Stomach (tissue), 9 donors: ENCODE results near the gene NCK2. TPM values are rescaled to one million over a fixed set of nuclear protein-coding genes. Genes with fewer than 3 reads are reported as not detected.

ENCODE experiments used
- DNase-seq, 2 donors: peaks; one replicate each; pipeline versions ENCODE4 v3.0.0 to v3.0.0-alpha.2; 2013 to 2019
- H3K27ac ChIP-seq, 5 donors: fragments of 200-600 bp in 4 of 5; sonication (generic) in 4 of 5; one replicate each; pipeline ENCODE4 v1.5.1; 2013 to 2019; ENCODE audit warnings: mild to moderate bottlenecking in 1 of 5, moderate library complexity in 1 of 5
- H3K27me3 ChIP-seq, 3 donors: fragments of 200-600 bp; sonication (generic); one replicate each; pipeline ENCODE4 v1.5.1; 2017 to 2019; ENCODE audit warnings: mixed run types in 1 of 3
- H3K36me3 ChIP-seq, 4 donors: fragments of 200-600 bp; sonication (generic); 1 replicate in 3 of 4; 2 replicates in 1 of 4; pipeline ENCODE4 v1.5.1; 2016 to 2019
- H3K4me1 ChIP-seq, 4 donors: fragments of 200-600 bp; sonication (generic); one replicate each; pipeline ENCODE4 v1.5.1; 2016 to 2019
- H3K4me3 ChIP-seq, 4 donors: fragments of 200-600 bp; sonication (generic) in 3 of 4; one replicate each; pipeline ENCODE4 v1.5.1; 2016 to 2019; ENCODE audit warnings: mild to moderate bottlenecking in 1 of 4
- H3K9me3 ChIP-seq, 4 donors: fragments of 200-600 bp; sonication (generic); one replicate each; pipeline ENCODE4 v1.5.1; 2016 to 2019
- EP300 ChIP-seq: sonication (generic); formaldehyde crosslinking; IDR thresholded peaks from one replicate; pipeline ENCODE4 v1.6.1; 2017; ENCODE audit warnings: antibody characterized with exemption
- POLR2A ChIP-seq, 4 donors: fragments of 450-650 bp; IDR thresholded peaks; one replicate each; pipeline ENCODE4 v1.6.1; 2016; ENCODE audit warnings: antibody characterized with exemption in 4 of 4, control low read depth in 2 of 4, mild to moderate bottlenecking in 1 of 4, moderate library complexity in 1 of 4
- POLR2AphosphoS5 ChIP-seq, 3 donors: sonication (generic); formaldehyde crosslinking; IDR thresholded peaks; one replicate each; pipeline ENCODE4 v1.6.1; 2016; ENCODE audit warnings: antibody characterized with exemption in 3 of 3
- WGBS, 5 donors: extraction: QIAGEN DNeasy Blood & Tissue Kit in 3 of 5; methylation state at CpG; one replicate each; pipeline versions ENCODE4 v1.1.5 to v1.1.7; 2013 to 2018; 5-methylcytosine and 5-hydroxymethylcytosine counted together
- intact Hi-C: fragments of 100-400 bp; cut with DNase I; formaldehyde crosslinking; loops from one replicate; pipeline ENCODE4 v1.15.1; 2023; ENCODE audit warnings: low total_unique reads
- polyA plus RNA-seq, 3 donors: library from polyadenylated mRNA; stranded (reverse); fragments of 200-250 nt; gene quantifications; one replicate each; pipeline ENCODE4 v1.2.3, GENCODE V29; 2013
- total RNA-seq, 5 donors: library from RNA; depleted of rRNA; stranded (reverse); fragments of >200 nt; gene quantifications; one replicate each; pipeline versions ENCODE4 v1.1.0 to v1.2.3, GENCODE V29; 2014 to 2016
- TF ChIP-seq, protein P1 (sequence below), 7 experiments: fragments of 450-650 bp in 4 of 7; fragments of 200-600 bp in 3 of 7; sonication (generic) in 3 of 7; IDR thresholded peaks; one replicate each; pipeline ENCODE4 v1.5.1; 2016 to 2019; ENCODE audit warnings: antibody characterized with exemption in 7 of 7, control low read depth in 2 of 7, mild to moderate bottlenecking in 1 of 7
- donor health status: healthy with polysubstance abuse.
- donor health status: Bipolar disorder and iron deficiency.
- donor health status: healthy.

NCK2 gene
- total and polyA plus RNA-seq, 8 donors = 23.1 to 88.9 (median 42.6) TPM

DNA sequence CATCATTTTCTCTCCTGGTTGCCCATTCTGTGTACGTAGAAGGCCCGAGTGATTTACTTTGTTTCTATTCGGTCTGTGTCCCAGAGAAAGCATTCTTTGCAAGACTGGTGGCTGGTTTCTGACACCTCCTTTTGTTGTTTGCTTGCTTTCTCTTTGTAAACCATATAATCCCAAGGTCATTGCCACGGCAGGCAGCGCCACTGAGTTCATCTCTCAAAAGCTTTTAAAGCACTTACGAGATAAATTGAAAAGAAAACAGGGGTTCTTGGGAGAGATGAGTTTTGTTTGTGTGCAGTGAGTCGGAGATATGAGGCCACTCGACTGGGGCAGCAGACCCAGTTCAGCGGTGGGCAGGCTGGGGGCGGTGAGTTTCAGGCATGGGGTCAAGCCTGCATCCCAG is 137.6 kb downstream of the NCK2 start:
- WGBS, 5 donors = 71 to 78% (median 71%) methylated on average over 10 of the region's 10 CpGs
- H3K4me1 ChIP-seq = peaks cover 19 to 68% (median 55%) of the 10 kb centered on the region in 4 donors

DNA sequence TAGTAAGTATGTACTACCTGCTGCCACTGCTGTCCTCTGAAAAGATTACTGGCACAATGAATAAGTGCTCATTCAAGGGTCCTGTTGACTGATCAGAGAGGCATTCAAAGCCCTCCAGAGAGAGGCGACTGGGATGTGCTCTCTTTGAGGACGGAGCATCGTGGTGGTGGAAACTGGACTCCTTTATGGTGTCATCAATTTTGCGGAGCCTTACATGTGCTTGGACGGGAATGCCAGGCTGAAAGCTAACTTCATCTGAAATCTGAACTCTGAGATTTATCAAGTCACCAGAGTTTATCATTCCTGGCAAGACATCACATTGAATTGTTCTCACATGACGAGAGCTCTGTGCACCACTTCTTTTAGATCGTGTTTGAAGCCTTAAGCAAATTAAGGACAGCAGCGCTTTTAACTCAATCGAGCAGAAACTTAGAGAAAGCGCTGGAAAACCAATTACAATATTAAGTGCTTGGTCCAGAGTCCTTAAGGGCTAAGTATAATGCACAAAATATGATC is 138.3 kb downstream of the NCK2 start:
- TF ChIP-seq, protein P1, sequence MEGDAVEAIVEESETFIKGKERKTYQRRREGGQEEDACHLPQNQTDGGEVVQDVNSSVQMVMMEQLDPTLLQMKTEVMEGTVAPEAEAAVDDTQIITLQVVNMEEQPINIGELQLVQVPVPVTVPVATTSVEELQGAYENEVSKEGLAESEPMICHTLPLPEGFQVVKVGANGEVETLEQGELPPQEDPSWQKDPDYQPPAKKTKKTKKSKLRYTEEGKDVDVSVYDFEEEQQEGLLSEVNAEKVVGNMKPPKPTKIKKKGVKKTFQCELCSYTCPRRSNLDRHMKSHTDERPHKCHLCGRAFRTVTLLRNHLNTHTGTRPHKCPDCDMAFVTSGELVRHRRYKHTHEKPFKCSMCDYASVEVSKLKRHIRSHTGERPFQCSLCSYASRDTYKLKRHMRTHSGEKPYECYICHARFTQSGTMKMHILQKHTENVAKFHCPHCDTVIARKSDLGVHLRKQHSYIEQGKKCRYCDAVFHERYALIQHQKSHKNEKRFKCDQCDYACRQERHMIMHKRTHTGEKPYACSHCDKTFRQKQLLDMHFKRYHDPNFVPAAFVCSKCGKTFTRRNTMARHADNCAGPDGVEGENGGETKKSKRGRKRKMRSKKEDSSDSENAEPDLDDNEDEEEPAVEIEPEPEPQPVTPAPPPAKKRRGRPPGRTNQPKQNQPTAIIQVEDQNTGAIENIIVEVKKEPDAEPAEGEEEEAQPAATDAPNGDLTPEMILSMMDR (IDR thresholded peaks at IDR 0.05) = no peak
- TF ChIP-seq POLR2AphosphoS5 (IDR thresholded peaks at IDR 0.05) = no peak

More for the DNA sequence above, 137.6 kb downstream of the NCK2 start:
- DNase-seq = no peak
- H3K27ac ChIP-seq = no peak overlapping the region
- H3K4me3 ChIP-seq = no peak overlapping the region
- no peaks in the 10 kb centered on the region for H3K9me3 ChIP-seq
- peaks cover 6 to 24% (median 21%) of the 10 kb centered on the region in 4 donors for H3K36me3 ChIP-seq
- no peaks in the 10 kb centered on the region for H3K27me3 ChIP-seq
- intact Hi-C loops = no loop called here
- no peak for TF ChIP-seq POLR2AphosphoS5 (IDR thresholded peaks at IDR 0.05)
- no peak for TF ChIP-seq POLR2A (IDR thresholded peaks at IDR 0.05)

DNA sequence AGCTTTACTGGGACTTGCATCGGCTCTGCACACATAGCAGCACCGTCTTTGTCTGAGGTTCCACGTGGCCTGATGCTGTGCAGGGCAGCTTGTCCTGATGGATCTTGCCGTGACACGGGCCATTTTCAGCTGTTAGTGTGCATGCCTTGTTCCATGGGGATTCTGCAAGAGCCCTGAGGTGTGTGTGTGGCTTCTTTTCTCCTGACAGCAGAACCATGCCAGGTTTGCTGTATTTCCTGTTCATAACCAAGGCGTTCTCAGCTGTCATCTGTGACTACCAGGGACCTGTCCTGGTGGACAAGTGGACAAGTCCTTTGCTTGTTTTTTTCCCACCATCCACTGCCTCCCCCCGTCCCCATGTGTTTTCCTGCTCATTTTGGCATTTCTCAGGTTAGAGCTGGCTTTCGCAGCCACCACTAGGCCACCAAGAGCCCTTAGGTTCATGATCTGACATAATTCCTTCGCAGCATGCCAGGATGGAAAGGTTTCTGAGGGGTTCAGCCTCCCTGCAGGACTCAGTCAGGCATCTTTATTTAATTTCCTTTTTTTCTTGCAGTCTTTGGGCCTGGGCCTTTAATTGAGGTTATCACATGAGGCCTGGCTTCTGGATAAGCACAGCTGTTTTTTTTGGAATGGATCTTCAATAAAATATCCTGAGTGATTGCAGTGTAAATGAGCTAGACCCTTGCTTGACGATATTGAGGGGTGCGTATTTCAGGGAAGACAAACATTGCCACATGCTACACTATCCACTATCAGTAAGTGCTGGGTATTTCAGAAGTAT is 139.4 kb downstream of the NCK2 start:
- Histone ChIP-seq H3K27ac (peak overlapping the region in 1 of 5 donors; percentile 15), H3K27me3 (no peaks in the 10 kb centered on the region), H3K36me3 (peaks cover 6 to 27% (median 22%) of the 10 kb centered on the region in 4 donors), H3K4me1 (peaks cover 19 to 59% (median 48%) of the 10 kb centered on the region in 4 donors), H3K9me3 (peaks cover 0 to 6% (median 0%) of the 10 kb centered on the region in 4 donors), H3K4me3 (no peak overlapping the region)
- intact Hi-C loops = no loop called here
- WGBS, 5 donors = 77 to 83% (median 81%) methylated on average over 11 of the region's 11 CpGs
- DNase-seq = no peak
- TF ChIP-seq, protein P1 (IDR thresholded peaks at IDR 0.05) = no peak
- TF ChIP-seq POLR2A (IDR thresholded peaks at IDR 0.05) (no peak), POLR2AphosphoS5 (IDR thresholded peaks at IDR 0.05) (no peak), EP300 (no peak)

More for the DNA sequence above, 138.3 kb downstream of the NCK2 start:
- Histone ChIP-seq H3K27ac (no peak overlapping the region), H3K4me1 (peaks cover 19 to 68% (median 52%) of the 10 kb centered on the region in 4 donors), H3K27me3 (no peaks in the 10 kb centered on the region), H3K9me3 (no peaks in the 10 kb centered on the region), H3K36me3 (peaks cover 6 to 24% (median 21%) of the 10 kb centered on the region in 4 donors), H3K4me3 (no peak overlapping the region)
- WGBS, 5 donors = 73 to 82% (median 78%) methylated on average over 10 of the region's 10 CpGs
- intact Hi-C loops = no loop called here
- no peak for DNase-seq

DNA sequence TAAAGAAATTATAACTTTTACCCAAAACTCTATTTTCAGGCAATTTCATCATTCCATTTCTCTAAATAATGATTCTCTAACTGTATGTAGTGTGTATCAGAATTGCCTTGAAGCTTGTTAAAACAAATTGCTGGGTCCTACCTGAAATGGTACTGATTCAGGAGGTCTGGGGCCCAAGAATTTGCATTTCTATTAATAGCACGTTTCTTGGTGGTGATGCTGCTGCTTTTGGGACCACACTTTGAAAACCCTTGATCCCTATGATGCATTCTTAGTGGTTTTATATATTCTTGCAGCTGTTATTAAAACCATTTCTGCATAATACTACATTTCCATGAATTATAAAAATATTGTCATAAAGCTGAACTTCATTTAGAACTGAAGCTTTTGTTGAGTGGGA is 140.7 kb downstream of the NCK2 start:
- Histone ChIP-seq H3K4me3 (no peak overlapping the region), H3K27me3 (no peaks in the 10 kb centered on the region), H3K4me1 (peaks cover 19 to 68% (median 48%) of the 10 kb centered on the region in 4 donors), H3K9me3 (peaks cover 0 to 6% (median 0%) of the 10 kb centered on the region in 4 donors), H3K36me3 (peaks cover 6 to 27% (median 19%) of the 10 kb centered on the region in 4 donors), H3K27ac (peak overlapping the region in 1 of 5 donors; percentile 28)
- intact Hi-C loops = no loop called here
- no peak for TF ChIP-seq EP300
- no peak for TF ChIP-seq POLR2A (IDR thresholded peaks at IDR 0.05)
- no peak for TF ChIP-seq POLR2AphosphoS5 (IDR thresholded peaks at IDR 0.05)
- TF ChIP-seq, protein P1 (IDR thresholded peaks at IDR 0.05) = no peak
- 19 to 62% (median 23%) methylated on average over 1 of the region's 1 CpG for WGBS, 5 donors
- no peak for DNase-seq
